Activated CD8-positive, alpha-beta memory T cell treated with anti-CD3 and anti-CD28 coated beads, Interleukin-2, amount 50 U/mL, for 24 hours (primary cell): ENCODE results near the gene SLC30A1.
"Not testable (repeated sequence)": the region's sequence is repeated elsewhere in the genome, so short reads cannot be mapped to it uniquely, and the experiment has no call there.

ENCODE experiments used
- DNase-seq: peaks from one replicate; pipeline ENCODE4 v3.0.0-alpha.2; 2020; ENCODE audit errors: extremely low read depth

SLC30A1 gene

DNA sequence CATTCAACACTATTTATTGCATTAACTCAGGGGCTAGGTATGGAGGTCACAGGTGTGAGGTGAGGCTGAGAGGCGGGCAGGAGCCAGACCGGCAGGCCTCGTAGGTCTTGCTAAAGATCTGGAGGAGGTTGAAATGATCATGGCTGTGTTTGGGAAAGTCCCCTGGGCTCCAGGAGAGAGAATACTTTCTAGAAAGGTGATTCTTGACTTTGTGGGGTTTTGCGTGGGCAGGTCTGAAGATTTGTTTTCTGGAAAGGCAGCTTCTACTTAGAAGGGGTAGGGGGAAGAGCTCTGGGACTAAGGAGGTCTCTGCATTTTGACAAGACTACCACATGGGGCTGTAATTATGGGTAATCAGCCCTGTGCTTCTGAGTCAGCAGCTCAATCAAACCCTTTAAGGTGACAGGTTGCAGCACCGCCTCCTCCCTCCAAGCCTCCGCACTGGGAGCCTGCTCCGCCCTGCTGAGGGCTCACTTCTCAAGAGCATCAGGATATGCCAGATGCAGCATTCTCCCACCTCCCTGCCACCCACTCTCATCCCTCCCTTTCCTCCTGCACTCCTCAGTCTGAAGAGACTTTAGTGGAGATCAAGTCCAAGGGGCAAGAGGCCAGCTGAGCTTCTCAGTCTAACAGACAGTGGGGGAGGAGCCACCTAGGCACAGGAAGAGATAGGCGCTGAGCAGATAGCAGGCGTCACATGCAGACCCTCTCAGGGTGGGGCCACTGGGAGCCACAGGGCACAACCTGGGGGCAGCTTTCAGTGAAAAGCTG lies 30.5 kb downstream of the SLC30A1 start:
- no peak for DNase-seq

DNA sequence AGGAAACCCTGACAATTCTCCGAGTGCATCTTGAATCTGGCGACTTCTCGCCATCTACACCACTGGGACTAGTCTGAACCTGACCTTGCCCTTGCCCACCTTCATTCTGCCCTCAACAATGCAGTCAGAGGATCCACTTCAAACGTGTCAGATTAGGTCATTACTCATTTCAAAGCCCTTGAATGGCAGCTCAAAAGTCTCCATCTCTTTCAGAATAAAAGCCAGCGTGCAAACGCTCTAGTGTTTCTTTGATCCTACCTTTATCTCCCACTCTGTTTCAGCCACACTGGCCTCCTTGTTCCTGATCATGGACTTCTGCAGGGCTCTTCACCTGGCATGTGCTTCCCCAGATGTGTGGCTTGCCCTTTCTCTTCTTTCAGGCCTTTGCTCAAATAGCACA lies 31.3 kb downstream of the SLC30A1 start:
- no peak for DNase-seq

DNA sequence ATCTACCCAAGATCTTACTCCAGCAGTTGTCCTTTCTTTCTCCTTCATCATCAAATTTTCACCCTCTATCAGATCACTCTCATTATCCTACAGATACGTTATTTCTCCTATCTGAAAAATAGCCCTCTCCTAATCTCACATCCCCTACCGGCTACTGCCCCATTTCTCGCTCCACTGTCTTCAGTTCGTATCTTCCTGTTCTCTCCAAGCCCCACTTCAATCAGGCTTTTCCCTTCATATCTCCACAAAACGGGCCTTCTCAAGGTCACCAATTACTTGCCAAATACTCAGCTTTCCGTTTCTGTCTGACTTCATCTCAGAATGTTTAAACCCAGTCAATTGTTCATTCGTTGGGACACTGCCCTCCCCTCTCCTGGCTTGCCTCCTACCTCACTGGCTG lies 32.4 kb downstream of the SLC30A1 start:
- no peak for DNase-seq

DNA sequence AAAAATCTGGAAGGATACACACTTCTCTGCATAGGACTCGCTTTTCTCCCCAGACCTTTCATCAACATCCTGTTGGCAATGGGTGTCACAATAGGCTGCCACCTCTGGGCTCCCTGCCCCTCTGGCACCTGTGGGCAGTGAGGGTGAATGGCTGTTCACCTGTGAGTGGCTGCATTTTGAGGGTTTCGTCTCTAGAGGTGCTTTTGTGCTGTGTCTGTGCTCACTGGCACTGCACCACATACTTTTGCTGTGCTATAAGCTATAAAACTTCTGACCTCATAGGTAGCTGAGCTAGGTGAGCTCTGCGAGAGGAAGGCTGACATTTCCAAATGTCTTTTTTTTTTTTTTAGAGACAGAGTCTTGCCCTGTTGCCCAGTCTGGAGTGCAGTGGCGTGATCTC lies 35.9 kb downstream of the SLC30A1 start:
- DNase-seq, result no peak

DNA sequence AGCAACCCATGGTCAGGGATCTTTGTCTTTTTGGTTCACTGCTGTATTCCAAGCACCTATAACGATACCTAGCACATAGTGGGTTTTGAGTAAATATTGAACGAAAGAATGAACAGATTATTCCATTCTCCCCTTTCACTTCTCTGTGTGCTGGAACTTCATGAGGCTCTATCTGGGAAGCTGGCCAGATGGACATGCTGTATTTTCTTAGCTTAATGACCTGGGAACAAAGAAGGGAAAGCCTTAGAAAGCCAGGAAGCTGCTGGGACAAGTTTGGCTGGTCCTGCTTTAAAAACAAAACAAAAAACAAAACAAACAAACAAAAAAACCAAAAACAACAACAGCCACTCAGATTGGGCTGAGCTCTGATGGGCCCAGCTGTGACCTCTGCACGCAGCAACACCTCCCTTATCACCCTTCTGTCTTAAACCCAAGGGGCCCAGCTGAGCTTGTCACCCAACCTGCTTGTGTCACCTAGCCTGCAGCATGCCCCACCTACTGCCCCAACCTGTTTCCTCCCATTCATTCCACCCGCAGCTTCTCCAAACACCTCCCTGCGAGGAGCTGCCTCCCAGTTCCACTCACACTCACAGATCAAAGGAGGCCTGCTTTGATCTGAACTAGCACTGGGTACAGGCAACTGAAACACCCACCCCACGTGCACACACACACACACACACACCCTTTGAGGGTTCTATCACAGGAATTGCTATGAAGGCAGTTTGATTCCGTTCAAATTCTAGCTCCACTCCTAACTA lies 37.1 kb downstream of the SLC30A1 start:
- DNase-seq, result no peak

DNA sequence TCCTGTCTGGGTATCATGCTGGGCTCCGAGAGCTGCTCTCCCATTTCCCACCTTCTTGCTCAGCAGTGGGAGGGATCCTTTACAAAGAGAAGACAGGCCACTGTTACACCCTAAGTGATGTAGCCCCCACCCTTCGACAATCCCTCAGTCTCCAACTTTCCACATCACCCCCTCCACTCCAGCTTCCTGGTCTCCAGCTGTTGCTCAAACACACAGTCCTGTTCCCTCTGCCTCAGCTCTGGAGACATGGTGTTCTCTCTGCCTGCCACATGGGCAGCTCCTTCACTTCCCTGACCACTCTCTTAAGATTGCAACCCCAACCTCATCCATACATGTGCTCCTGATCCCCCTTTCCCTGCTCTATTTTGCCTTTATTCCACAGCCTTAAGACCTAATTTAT lies 37.7 kb downstream of the SLC30A1 start:
- DNase-seq, result no peak

DNA sequence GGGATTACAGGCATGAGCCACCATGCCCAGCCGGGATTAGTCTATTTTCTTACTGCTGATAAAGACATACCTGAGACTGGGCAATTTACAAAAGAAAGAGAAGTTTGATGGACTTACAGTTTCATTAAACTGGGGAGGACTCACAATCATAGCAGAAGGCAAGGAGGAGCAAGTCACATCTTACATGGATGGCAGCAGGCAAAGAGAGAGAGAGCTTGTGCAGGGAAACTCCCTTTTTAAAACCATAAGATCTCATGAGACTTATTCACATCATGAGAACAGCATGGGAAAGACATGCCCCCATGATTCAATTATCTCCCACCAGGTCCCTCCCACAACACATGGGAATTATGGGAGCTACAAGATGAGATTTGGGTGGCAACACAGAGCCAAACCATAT lies 38.1 kb downstream of the SLC30A1 start:
- not testable (repeated sequence) for DNase-seq

DNA sequence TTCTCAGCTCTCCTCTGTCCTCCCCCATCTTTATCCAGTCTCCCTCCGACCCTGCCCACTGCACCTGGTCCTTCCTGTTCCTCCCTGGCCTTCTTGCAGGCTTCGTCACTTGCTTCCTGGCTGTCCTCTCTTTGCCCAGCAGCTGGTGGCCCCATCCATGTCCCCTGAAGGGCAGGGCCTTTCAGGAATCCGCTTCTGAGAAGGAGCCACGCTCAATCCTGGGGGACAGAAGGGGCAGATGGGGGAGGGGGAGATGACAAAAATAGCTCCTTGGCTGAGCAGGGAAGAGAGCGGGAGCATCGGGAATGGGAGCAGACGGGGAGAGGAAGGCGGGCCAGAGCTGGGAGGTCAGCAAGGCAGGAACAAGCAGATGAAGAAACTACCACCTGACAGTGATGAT lies 40.7 kb downstream of the SLC30A1 start:
- no peak for DNase-seq

DNA sequence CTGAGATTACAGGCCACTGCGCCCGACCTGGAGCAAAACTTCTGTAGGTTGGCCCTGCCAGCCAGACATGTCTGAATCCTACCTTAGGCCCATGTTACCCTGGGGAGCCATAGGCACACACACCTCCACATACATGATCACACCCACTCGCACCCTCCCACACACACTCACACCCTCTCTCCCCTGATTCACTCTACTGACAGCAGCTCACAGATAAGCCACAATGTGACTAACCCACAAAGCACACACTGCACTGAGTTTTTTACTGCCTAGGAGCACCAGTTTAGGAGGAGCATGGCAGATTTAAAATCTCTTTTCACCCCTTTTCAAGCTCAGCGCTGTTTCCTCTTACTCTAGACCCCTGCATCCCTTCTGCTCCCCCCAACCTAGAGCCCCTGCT lies 41.7 kb downstream of the SLC30A1 start:
- no peak for DNase-seq

DNA sequence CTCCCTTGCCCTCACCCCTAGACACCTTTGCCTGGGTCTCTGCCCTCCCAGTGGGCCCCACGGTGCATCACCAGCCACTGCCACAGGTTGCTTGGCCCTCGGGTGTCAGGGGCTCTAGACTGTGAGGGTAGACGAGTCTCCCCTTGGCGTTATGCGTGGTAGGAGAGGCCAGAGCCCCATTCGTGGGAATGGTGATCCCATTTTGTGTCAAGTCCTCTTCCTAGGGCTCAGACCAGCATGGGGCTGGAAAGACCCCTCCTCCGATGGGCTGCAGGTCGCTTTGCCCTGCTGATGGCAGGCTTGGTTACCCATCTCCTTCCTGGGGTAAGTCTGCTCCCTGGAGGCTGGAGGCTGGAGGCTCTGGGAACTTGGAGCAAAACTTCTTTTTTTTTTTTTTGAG lies 42.4 kb downstream of the SLC30A1 start:
- no peak for DNase-seq

DNA sequence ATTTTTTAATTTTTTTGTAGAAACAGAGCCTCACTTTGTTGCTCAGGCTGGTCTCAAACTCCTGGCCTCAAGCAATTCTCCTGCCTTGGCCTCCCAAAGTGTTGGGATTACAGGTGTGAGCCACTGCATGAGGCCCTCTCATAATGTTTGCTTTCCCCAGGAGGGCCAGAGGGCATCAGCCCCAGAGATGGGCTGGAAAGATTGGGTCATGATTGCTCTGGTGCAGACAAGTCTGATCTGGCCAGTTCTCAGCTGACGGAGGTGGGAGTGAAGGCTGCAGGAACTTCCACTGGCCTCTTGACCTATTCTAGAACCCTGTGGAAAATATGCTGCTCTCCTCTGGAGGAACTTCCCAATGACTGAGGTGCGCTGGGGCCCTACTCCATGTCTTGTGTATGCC lies 43.6 kb downstream of the SLC30A1 start:
- no peak for DNase-seq

DNA sequence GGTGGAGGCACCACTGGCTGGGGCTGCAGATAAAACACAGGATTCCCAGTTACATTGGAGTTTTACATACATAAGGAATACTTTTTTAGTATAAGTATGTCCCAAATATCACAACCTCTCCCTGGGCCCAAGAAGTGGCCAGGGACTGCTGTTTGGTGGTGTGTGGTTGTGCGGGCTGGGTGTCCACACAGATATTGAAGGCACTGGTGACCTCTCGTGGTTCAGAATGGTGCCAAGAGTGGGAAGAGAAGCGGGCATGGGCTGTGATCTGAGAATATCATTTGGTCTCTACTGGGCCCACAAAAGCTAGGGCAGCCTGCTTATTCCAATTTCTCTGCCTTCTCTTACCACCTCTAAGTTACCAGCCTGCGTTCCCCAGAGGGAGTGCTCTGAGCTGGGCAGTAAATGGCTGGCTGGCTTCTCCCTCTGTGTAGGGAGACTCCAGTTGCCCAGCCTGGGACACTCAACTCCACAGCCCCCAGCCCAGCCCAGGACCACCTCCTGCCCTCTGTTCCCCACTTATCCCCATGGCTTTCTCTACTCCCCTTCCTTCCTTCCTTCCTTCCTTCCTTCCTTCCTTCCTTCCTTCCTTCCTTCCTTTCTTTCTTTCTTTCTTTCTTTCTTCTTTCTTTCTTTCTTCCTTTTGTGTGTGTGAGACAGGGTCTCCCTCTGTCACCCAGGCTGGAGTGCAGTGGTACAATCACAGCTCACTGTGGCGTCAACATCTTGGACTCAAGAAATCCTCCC lies 44.2 kb downstream of the SLC30A1 start:
- DNase-seq, result no peak

DNA sequence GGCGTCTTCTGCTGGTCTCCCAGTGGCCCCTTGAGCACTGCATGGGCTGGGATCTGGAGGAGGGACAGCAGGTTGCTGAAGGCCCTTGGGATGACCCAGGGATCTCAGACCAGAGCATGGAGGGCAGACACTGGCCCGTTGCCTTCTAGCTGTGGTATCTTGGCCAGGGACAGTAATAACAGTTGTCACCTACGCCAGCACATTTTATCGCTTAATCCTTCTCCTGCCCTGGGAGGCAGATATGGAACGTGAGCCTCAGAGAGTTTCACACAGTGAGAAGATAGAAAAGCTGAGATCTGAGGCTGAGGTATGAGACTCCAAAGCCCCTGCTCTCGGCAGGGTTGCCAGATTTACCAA lies 46.9 kb downstream of the SLC30A1 start:
- no peak for DNase-seq

DNA sequence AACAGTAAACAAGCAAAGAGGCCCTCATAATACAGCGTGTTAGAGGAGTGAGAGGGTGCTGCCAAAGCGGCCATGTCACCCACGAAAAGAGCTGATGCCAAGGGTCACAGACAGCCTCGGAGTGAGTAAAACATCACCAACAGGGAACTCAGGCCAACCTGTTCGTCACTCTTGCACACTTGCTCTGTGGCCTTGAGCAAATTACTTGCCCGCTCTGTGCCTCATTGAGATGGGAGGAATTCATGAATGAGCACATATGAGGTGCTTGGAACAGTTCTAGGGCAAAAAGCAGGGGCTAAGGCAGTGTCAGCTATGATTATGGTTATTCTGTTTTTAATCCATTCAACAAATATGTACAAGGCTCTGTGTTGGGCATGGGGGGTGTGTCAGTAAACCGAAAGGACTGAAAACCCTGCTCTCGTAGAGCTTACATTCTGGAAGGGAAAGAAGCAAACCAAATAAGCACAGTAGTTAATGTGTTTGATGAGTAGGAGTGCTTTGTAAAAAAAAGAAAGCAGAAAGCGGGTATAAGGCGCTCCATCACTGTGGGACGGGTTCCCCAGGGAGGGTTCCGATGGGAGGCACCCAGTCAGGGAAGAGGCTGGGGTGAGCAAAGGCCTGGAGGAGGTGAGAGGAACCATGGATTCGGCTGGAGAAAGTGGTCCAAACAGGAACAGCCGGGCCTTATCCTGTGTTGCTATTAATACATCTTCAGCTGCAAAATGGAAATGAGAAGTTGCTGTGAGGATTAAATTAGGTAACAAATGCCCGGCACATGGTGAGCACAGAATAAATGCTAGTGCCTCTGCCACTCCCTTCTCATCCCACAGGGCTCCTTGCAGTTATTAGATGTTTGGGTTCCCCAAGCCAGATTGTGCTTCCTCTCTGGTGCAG lies 47.5 kb downstream of the SLC30A1 start:
- DNase-seq, result no peak

DNA sequence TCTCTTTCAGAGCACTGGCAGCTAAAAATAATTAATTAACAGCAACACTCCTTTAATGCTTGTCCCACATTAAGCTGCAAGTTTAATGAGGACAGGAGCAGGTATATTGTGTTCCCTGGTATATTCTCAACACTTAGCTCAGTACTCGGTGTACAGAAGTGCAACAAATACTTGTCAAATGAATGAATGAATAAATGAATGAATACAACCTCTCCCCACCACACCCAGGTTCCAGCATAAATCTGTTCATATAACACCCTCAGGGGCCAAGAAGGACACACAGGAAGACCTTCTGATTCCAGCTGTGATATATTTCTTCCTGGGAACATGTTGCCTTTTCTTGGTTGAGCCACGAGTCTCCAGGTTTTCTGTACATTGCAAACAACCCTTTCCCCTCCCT lies 48.9 kb downstream of the SLC30A1 start:
- no peak for DNase-seq

DNA sequence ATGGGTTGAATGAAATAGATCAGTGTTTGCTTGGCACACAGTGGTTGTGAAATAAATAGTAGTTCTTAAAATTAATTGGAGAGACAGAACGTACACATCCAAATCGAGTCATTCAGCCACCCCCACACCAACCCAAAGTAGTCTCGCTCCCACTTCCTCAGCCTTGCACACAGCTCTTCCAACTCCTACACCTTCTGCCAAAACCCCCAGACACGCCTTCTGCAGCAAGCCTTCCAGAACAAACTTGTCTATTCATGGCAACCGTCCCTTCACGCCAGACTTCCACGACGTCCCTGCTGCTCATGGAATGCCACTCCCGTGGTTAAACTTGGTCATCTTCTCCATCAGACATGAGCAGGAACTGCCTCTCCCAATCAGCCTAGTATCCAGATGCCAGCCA lies 49.5 kb downstream of the SLC30A1 start:
- no peak for DNase-seq

DNA sequence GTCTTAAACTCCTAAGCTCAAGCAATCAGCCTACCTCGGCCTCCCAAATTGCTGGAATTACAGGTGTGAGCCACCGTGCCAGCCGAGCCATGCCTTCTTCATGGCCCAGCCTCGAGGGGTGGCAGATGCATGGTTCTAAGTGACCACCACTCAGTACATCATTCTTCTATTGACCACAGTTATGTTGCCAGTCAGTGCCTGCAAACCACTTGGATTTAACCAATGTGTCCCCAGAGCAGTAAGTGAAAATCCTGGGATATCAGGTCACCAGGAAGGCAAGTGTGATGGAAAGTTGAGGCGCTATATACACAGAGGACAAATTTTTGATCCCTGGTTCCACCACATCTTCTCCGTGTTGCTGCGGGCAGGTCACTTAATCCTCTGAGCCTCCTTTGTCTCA lies 50.0 kb downstream of the SLC30A1 start:
- DNase-seq, result no peak

DNA sequence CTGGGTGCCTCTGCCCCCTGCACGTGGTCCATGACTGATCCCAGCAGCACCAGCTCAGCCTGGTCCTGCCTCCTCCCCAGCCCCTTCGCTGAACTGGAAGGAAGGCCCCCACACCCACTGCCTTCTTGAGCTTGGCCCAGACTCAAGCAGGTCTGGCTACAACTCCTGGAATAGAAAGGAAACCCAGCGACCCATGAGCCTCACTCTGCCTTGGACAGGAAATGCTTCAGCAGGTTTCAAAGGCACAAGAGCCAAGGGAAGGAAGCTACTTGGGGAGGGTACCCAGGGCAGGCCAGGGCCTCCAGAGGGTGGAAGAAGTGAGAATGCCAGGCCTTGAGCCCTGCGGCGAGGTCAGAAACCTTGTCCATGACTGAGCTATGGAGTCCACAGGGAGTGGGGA lies 51.1 kb downstream of the SLC30A1 start:
- DNase-seq, result no peak

DNA sequence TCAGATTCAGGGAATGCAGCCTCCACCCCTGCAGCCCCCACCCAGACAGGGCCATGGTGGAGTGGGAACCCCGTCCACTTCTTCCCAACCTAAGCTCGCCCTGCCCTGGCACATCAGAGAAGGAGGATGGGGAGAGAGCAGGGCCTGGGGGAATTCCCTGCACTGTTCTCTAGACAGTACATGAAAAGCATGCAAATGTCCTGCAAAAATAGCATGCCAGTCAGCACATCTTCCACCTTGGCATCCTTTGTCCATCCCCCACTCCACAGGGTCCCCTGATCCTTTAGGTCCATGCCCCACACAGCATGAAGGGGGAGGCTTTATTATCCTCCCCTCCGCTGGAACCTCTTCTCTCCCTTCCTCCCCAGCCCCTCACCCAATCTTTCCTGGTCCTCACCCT lies 52.0 kb downstream of the SLC30A1 start:
- DNase-seq, result no peak

DNA sequence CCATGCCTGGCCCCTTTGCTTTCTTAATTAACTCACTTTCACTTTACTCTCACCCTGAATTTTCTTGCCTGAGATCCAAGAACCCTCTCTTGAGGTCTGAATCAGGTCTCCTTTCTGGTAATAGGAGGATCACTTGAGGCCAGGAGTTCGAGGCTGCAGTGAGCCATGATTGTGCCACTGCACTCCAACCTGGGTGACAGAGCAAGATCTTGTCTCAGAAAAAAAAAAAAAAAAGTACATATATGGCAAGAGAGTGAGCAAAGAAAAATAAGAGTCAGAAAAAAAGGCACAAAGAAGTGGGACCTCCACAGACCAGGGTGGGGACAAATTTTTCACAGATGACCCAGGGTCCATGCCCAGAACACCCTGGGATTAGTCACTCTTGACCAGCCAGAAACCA lies 52.9 kb downstream of the SLC30A1 start:
- no peak for DNase-seq

DNA sequence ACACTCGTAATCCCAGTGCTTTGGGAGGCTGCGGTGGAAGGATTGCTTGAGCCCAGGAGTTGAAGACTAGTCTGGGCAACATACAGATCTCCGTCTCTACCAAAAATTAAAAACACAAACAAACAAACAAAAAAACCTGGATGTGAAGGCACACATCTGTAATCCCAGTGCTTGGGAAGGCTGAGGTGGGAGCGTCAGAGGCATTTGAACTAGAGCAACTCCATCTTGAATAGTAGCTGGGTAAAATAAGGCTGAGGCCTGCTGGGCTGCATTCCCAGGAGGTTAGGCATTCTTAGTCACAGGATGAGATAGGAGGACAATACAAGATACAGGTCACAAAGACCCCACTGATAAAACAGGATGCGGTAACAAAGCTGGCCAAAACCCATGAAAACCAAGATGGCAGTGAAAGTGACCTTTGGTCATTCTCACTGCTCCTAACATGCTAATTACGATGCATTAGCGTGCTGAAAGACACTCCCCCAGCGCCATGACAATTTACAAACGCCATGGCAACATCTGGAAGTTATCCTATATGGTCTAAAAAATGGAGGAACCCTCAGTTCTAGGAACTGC lies 53.8 kb downstream of the SLC30A1 start:
- no peak for DNase-seq

DNA sequence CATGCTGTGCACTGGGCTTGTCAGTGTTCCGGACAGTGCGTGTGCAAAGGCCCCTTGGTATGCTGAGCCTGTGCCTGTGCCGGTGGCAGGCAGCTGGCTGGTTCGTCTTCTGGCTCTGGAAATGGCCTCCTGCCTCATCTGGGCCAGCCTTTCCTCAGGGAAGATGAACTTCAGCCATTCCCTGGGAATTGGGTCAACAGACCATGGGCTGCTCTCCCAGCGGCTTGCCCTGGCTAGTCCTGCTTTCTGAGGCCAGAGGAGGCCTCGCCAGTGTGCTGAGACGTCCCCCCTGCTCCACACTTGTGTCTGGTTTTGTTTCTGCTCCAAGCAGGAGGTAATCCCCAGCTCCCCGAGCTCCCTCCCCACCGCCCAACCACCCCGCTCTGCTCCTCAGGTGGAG lies 54.4 kb downstream of the SLC30A1 start:
- no peak for DNase-seq
